B cell (primary cell): ENCODE data around the gene ZBED5. TPM values are rescaled to one million over a fixed set of nuclear protein-coding genes. Genes with fewer than 3 reads are reported as not detected.

Source experiments
- ATAC-seq: fragments of 200-7000 bp; cut with Tn5 transposase; one replicate; pipeline ENCODE4 v1.10.0; 2021; ENCODE audit warnings: low read depth, mild to moderate bottlenecking, moderate number of reproducible peaks, moderate library complexity
- CTCF ChIA-PET: fragments of 350-600 bp; sonication (Branson Sonifier 250); formaldehyde crosslinking; loops from one replicate; lab custom pipeline; 2021; ENCODE audit warnings: antibody characterized with exemption, inconsistent platforms; lab: Charles Lee
- POLR2A ChIA-PET: fragments of 350-600 bp; sonication (Branson Sonifier 250); formaldehyde crosslinking; loops from one replicate; lab custom pipeline; 2021; ENCODE audit warnings: antibody characterized with exemption; lab: Charles Lee
- DNase-seq: peaks from one replicate; pipeline ENCODE4 v3.0.0; 2013
- H2AFZ ChIP-seq: 2 replicates; pipeline ENCODE4 v1.6.1; 2012; ENCODE audit warnings: mild to moderate bottlenecking, low read depth, low read length; ENCODE audit not compliant: insufficient read depth, poor library complexity, severe bottlenecking
- H3K27ac ChIP-seq, 2 donors: 1 replicate in 1 of 2; 2 replicates in 1 of 2; pipeline ENCODE4 v1.5.1; 2012 to 2013; ENCODE audit warnings: low read length in 2 of 2, mild to moderate bottlenecking in 2 of 2, moderate library complexity in 1 of 2
- H3K27me3 ChIP-seq, 4 experiments: fragments of 200-600 bp in 1 of 4; sonication (generic) in 1 of 4; replicated peaks in 1 of 4; 1 replicate in 2 of 4; 2 replicates in 2 of 4; pipeline versions ENCODE4 v1.6.1 to v1.7.0; 2013 to 2016; ENCODE audit warnings: low read length in 3 of 4, mild to moderate bottlenecking in 2 of 4, mixed read lengths in 1 of 4, moderate library complexity in 1 of 4; ENCODE audit not compliant: insufficient read depth in 4 of 4, control insufficient read depth in 3 of 4; ENCODE audit errors: control extremely low read depth in 1 of 4
- H3K36me3 ChIP-seq, 2 experiments: replicated peaks in 1 of 2; 1 replicate in 1 of 2; 2 replicates in 1 of 2; pipeline versions ENCODE4 v1.6.1 to v1.7.1; 2013; ENCODE audit warnings: low read length in 1 of 2; ENCODE audit not compliant: insufficient read depth in 2 of 2, control insufficient read depth in 1 of 2; ENCODE audit errors: control extremely low read depth in 1 of 2, extremely low read depth in 1 of 2
- H3K4me1 ChIP-seq, 2 donors: fragments of 200-600 bp in 1 of 2; sonication (generic) in 1 of 2; 1 replicate in 1 of 2; 2 replicates in 1 of 2; pipeline versions ENCODE4 v1.5.1 to v1.6.1; 2013 to 2017; ENCODE audit warnings: low read length in 2 of 2; ENCODE audit not compliant: control insufficient read depth in 2 of 2, insufficient read depth in 2 of 2
- H3K4me2 ChIP-seq: replicated peaks from 2 replicates; pipeline ENCODE3; 2012; ENCODE audit warnings: mild to moderate bottlenecking, low read depth, low read length; ENCODE audit not compliant: poor library complexity, severe bottlenecking
- H3K4me3 ChIP-seq, 5 experiments: fragments of 200-600 bp in 1 of 5; sonication (generic) in 1 of 5; 1 replicate in 3 of 5; 2 replicates in 2 of 5; pipeline versions ENCODE4 v1.5.1 to v1.7.0; 2011 to 2016; ENCODE audit warnings: low read length in 4 of 5, mild to moderate bottlenecking in 4 of 5, low read depth in 2 of 5, control low read depth in 1 of 5, moderate library complexity in 1 of 5; ENCODE audit not compliant: insufficient read depth in 1 of 5; ENCODE audit errors: control extremely low read depth in 1 of 5, extremely low read depth in 1 of 5
- H3K79me2 ChIP-seq: fragments of 200-600 bp; sonication (generic); one replicate; pipeline ENCODE4 v1.6.0; 2016; ENCODE audit warnings: low read length; ENCODE audit not compliant: control insufficient read depth, insufficient read depth
- H3K9ac ChIP-seq: fragments of 200-600 bp; sonication (generic); 2 replicates; pipeline ENCODE4 v1.6.1; 2017; ENCODE audit warnings: mild to moderate bottlenecking, low read length, moderate library complexity
- H3K9me3 ChIP-seq, 3 donors: one replicate each; pipeline versions ENCODE4 v1.6.1 to v1.7.1; 2013; ENCODE audit warnings: low read length in 2 of 3; ENCODE audit not compliant: control insufficient read depth in 2 of 3, insufficient read depth in 1 of 3; ENCODE audit errors: control extremely low read depth in 1 of 3
- H4K20me1 ChIP-seq: 2 replicates; pipeline ENCODE4 v1.6.0; 2012; ENCODE audit warnings: mild to moderate bottlenecking, low read length; ENCODE audit not compliant: insufficient read depth, control insufficient read depth, poor library complexity, severe bottlenecking
- H3K27ac Mint-ChIP-seq: one replicate; pipeline ENCODE4 v1.8.0; 2021; ENCODE audit warnings: mixed read lengths
- H3K27me3 Mint-ChIP-seq: one replicate; pipeline ENCODE4 v1.8.0; 2021; ENCODE audit warnings: mixed read lengths
- H3K4me1 Mint-ChIP-seq: one replicate; pipeline ENCODE4 v1.8.0; 2021; ENCODE audit warnings: mixed read lengths
- H3K4me3 Mint-ChIP-seq: one replicate; pipeline ENCODE4 v1.8.0; 2021; ENCODE audit warnings: mixed read lengths
- H3K9me3 Mint-ChIP-seq: one replicate; pipeline ENCODE4 v1.8.0; 2022; ENCODE audit warnings: mixed read lengths; ENCODE audit not compliant: insufficient read depth
- EZH2 ChIP-seq: IDR thresholded peaks from 2 replicates; pipeline ENCODE4 v1.6.1; 2012; ENCODE audit warnings: borderline replicate concordance, low read depth, mild to moderate bottlenecking, moderate library complexity, low read length; ENCODE audit not compliant: insufficient read depth, poor library complexity, severe bottlenecking
- WGBS: methylation state at CpG from one replicate; pipeline ENCODE4 v1.1.5; 2013; ENCODE audit warnings: missing lambda C conversion rate; ENCODE audit not compliant: insufficient coverage; 5-methylcytosine and 5-hydroxymethylcytosine counted together
- intact Hi-C: fragments of 100-400 bp; cut with micrococcal nuclease; formaldehyde crosslinking; loops from one replicate; pipeline ENCODE4 v1.10.0; 2022
- polyA plus RNA-seq: library from polyadenylated mRNA; depleted of rRNA; stranded (reverse); fragments of >200 nt; gene quantifications from 2 replicates; pipeline ENCODE4 v1.2.3, GENCODE V29; 2012
- total RNA-seq, 2 donors: library from RNA; stranded (reverse); fragments of 120-200 nt in 1 of 2; gene quantifications; 1 replicate in 1 of 2; 2 replicates in 1 of 2; pipeline versions ENCODE4 v1.2.3 to v1.2.4, GENCODE V29; 2013 to 2022
- TF ChIP-seq, protein P1 (sequence below): fragments of 200-600 bp; IDR thresholded peaks from one replicate; pipeline ENCODE4 v1.8.0; 2022; ENCODE audit warnings: antibody characterized with exemption, mild to moderate bottlenecking

Gene ZBED5
- total and polyA plus RNA-seq, 2 donors (not counting 1 experiment from before 2014, with no cell fraction given): 66.6 to 178 TPM

DNA sequence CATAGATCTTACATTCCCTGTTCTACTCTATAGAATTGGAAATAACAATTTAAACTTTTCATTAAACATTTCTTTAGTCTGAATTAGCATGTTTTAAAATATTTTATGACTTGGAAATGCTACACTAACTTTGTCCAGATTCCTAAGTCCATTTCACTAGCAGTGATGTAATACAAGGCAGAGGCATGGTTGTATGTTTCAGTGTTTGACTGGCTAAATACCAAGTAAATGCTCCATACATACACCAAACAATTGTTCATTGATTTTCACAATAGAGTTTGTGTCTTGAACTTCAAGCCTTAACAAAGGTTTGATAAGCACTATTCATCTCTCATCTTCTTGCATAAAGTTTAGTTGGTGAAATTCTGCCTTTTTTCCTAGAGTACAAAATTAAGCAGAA is 13.5 kb downstream of the ZBED5 start:
- TF ChIP-seq, protein P1, sequence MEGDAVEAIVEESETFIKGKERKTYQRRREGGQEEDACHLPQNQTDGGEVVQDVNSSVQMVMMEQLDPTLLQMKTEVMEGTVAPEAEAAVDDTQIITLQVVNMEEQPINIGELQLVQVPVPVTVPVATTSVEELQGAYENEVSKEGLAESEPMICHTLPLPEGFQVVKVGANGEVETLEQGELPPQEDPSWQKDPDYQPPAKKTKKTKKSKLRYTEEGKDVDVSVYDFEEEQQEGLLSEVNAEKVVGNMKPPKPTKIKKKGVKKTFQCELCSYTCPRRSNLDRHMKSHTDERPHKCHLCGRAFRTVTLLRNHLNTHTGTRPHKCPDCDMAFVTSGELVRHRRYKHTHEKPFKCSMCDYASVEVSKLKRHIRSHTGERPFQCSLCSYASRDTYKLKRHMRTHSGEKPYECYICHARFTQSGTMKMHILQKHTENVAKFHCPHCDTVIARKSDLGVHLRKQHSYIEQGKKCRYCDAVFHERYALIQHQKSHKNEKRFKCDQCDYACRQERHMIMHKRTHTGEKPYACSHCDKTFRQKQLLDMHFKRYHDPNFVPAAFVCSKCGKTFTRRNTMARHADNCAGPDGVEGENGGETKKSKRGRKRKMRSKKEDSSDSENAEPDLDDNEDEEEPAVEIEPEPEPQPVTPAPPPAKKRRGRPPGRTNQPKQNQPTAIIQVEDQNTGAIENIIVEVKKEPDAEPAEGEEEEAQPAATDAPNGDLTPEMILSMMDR: no peak
- TF ChIP-seq EZH2: no peak
- intact Hi-C loops: no loop called here
- Mint-ChIP-seq H3K27me3 (no peaks in the 10 kb centered on the region), H3K4me1 (peaks cover 13% of the 10 kb centered on the region), H3K4me3 (no peak overlapping the region), H3K27ac (no peak overlapping the region), H3K9me3 (no peaks in the 10 kb centered on the region)
- Histone ChIP-seq H4K20me1 (no peaks in the 10 kb centered on the region), H3K9ac (no peak overlapping the region), H3K4me2 (no peak overlapping the region), H3K27ac (no peak overlapping the region), H3K27me3 (no peaks in the 10 kb centered on the region), H3K4me1 (peaks cover 9 to 10% of the 10 kb centered on the region in 2 donors), H3K4me3 (no peak overlapping the region), H3K36me3 (no peaks in the 10 kb centered on the region), H3K79me2 (peaks cover 39% of the 10 kb centered on the region), H2AFZ (no peak overlapping the region), H3K9me3 (no peaks in the 10 kb centered on the region)
- no peak for ATAC-seq
- POLR2A ChIA-PET: interaction anchor here (0.6 kb wide), 1 partner anchor 22 kb away, joined by 4 read pairs; no protein-coding TSS in a partner anchor
- CTCF ChIA-PET: no interaction called here
- DNase-seq: no peak

DNA sequence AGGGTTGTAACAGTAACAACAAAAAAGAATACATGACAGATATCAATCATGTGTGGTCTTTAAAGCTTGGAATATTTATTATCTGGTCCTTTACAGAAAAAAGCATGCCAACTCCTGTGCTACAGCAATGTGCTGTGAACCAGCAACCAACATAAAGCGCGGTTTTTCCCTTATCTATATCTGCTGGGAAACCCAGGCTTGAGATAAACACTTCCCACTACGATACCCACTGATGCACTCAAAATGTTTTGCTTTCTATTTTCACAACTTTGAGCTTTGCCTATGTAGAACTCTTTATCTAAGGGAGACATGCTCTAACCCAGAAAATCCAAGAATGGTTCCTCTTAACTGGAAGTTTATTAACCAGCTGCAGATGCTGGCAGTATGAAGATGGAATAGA is 19.0 kb downstream of the ZBED5 start:
- H3K27ac Mint-ChIP-seq: no peak overlapping the region
- Histone ChIP-seq H3K79me2 (peaks cover 41% of the 10 kb centered on the region), H3K4me3 (no peak overlapping the region), H3K4me2 (no peak overlapping the region), H3K4me1 (peaks cover 9 to 10% of the 10 kb centered on the region in 2 donors), H3K9me3 (peaks cover 0 to 3% (median 0%) of the 10 kb centered on the region in 3 donors), H3K27me3 (no peaks in the 10 kb centered on the region), H3K27ac (no peak overlapping the region), H3K36me3 (no peaks in the 10 kb centered on the region), H2AFZ (no peak overlapping the region), H3K9ac (no peak overlapping the region), H4K20me1 (no peaks in the 10 kb centered on the region)
- intact Hi-C loops: no loop called here
- no peaks in the 10 kb centered on the region for H3K27me3 Mint-ChIP-seq
- ChIA-PET POLR2A (interaction anchor here (1.2 kb wide), 1 partner anchor 10 kb away, joined by 3 read pairs; no protein-coding TSS in a partner anchor), CTCF (interaction anchor here (0.9 kb wide), 1 partner anchor 40 kb away, joined by 3 read pairs; no protein-coding TSS in a partner anchor)
- no peak for ATAC-seq
- peaks cover 18% of the 10 kb centered on the region for H3K4me1 Mint-ChIP-seq
- H3K4me3 Mint-ChIP-seq: no peak overlapping the region
- TF ChIP-seq EZH2: no peak
- TF ChIP-seq, protein P1: no peak
- 59% methylated on average over 2 of the region's 3 CpGs for WGBS
- no peak for DNase-seq
- H3K9me3 Mint-ChIP-seq: no peaks in the 10 kb centered on the region
